Measurements from ENCODE around the gene WFDC1.

GRCh38 chr16:84258266-84258665 lies 36.4 kb upstream of the WFDC1 start:
- TF ChIP-seq, protein P1, sequence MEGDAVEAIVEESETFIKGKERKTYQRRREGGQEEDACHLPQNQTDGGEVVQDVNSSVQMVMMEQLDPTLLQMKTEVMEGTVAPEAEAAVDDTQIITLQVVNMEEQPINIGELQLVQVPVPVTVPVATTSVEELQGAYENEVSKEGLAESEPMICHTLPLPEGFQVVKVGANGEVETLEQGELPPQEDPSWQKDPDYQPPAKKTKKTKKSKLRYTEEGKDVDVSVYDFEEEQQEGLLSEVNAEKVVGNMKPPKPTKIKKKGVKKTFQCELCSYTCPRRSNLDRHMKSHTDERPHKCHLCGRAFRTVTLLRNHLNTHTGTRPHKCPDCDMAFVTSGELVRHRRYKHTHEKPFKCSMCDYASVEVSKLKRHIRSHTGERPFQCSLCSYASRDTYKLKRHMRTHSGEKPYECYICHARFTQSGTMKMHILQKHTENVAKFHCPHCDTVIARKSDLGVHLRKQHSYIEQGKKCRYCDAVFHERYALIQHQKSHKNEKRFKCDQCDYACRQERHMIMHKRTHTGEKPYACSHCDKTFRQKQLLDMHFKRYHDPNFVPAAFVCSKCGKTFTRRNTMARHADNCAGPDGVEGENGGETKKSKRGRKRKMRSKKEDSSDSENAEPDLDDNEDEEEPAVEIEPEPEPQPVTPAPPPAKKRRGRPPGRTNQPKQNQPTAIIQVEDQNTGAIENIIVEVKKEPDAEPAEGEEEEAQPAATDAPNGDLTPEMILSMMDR (conservative IDR thresholded peaks at IDR 0.05; ENCODE audit: low read length), result no peak
- no peak for TF ChIP-seq EZH2phosphoT487 (IDR thresholded peaks at IDR 0.05; ENCODE audit: borderline replicate concordance, low read depth, low read length)

All from OCI-LY7 (cell line).